GM12878 (cell line): ENCODE data around the gene PRICKLE3.

ENCODE experiments used
- FOS ChIP-seq: IDR thresholded peaks from 3 replicates; pipeline ENCODE4 v1.6.1; 2011; ENCODE audit warnings: borderline replicate concordance; ENCODE audit not compliant: insufficient read length; ENCODE audit errors: extremely low read depth
- SRF ChIP-seq, 2 experiments: IDR thresholded peaks; 2 replicates each; pipeline ENCODE4 v1.6.1; 2011; ENCODE audit warnings: low read depth in 2 of 2, low read length in 2 of 2, mild to moderate bottlenecking in 1 of 2, moderate library complexity in 1 of 2
- ZBTB40 ChIP-seq: fragments of 450-650 bp; IDR thresholded peaks from 2 replicates; pipeline ENCODE4 v1.6.1; 2016; ENCODE audit warnings: mild to moderate bottlenecking, moderate library complexity, borderline replicate concordance
- TF ChIP-seq, protein P1 (sequence below), 3 experiments: IDR thresholded peaks in 2 of 3; conservative IDR thresholded peaks in 1 of 3; 2 replicates each; pipeline ENCODE4 v1.5.1; 2011; ENCODE audit warnings: low read depth in 3 of 3, low read length in 3 of 3, mild to moderate bottlenecking in 3 of 3, control low read depth in 2 of 3, moderate library complexity in 2 of 3, inconsistent platforms in 1 of 3, mixed read lengths in 1 of 3; ENCODE audit not compliant: control insufficient read depth in 2 of 3, insufficient read depth in 1 of 3; ENCODE audit errors: extremely low read depth in 1 of 3

DNA sequence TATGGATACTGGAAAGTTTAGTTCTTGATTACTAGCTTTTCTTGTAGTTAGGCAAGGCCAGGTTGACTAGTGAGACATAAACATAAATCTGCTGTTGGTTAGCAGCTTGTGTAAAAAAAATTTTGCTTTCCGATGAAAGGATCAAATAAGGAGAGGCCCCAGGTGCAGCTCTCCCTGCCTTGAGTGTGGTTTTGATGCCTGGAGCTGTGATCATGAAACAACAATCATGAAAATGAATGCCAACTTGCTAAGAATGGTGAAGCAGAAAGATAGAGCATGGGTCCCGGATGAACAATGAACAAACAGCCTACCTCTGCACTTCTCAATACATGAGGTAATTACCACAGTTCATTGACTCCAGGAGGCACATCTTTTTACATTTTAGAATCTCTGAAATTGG lies 28.2 kb upstream of the PRICKLE3 start:
- no peak for TF ChIP-seq SRF (IDR thresholded peaks at IDR 0.05; ENCODE audit: low read depth in 2 of 2, low read length in 2 of 2)
- TF ChIP-seq, protein P1, sequence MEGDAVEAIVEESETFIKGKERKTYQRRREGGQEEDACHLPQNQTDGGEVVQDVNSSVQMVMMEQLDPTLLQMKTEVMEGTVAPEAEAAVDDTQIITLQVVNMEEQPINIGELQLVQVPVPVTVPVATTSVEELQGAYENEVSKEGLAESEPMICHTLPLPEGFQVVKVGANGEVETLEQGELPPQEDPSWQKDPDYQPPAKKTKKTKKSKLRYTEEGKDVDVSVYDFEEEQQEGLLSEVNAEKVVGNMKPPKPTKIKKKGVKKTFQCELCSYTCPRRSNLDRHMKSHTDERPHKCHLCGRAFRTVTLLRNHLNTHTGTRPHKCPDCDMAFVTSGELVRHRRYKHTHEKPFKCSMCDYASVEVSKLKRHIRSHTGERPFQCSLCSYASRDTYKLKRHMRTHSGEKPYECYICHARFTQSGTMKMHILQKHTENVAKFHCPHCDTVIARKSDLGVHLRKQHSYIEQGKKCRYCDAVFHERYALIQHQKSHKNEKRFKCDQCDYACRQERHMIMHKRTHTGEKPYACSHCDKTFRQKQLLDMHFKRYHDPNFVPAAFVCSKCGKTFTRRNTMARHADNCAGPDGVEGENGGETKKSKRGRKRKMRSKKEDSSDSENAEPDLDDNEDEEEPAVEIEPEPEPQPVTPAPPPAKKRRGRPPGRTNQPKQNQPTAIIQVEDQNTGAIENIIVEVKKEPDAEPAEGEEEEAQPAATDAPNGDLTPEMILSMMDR (IDR thresholded peaks at IDR 0.05 in 2 of 3, conservative IDR thresholded peaks at IDR 0.05 in 1 of 3; ENCODE audit: control insufficient read depth in 2 of 3, extremely low read depth in 1 of 3, insufficient read depth in 1 of 3, low read depth in 3 of 3, low read length in 3 of 3), result no peak
- no peak for TF ChIP-seq ZBTB40
- no peak for TF ChIP-seq FOS
